ENCODE measurements around the gene HABP2.

- TF ChIP-seq POLR2AphosphoS5 (IDR thresholded peaks at IDR 0.05; ENCODE audit: low read depth, low read length) (no peak), POLR2A (IDR thresholded peaks at IDR 0.05; ENCODE audit: low read depth, low read length) (no peak), TAF1 (IDR thresholded peaks at IDR 0.05; ENCODE audit: borderline replicate concordance, low read depth, low read length) (no peak)
Measured at GRCh38 chr10:113517165-113517900, 35.5 kb upstream of the HABP2 start.
